HG03045 (cell line): ENCODE measurements around the gene COPS3.
A peak's percentile ranks its signal among the peaks of the same experiment; 100 is the strongest.
"Not testable (repeated sequence)": the region's sequence is repeated elsewhere in the genome, so short reads cannot be mapped to it uniquely, and the experiment has no call there.

ENCODE experiments used
- ATAC-seq: cut with Tn5 transposase; IDR thresholded peaks from one replicate; pipeline ENCODE4 v1.9.1; 2021; ENCODE audit warnings: mild to moderate bottlenecking, moderate library complexity; ENCODE audit not compliant: unreplicated experiment

Gene COPS3

GRCh38 chr17:17303010-17303846, 22.2 kb upstream of the COPS3 start, which contains the start of gene NT5M:
TSS of gene NT5M (plus strand) at chr17:17303373. CDS start at chr17:17303551, 178 bp downstream.
- peak; percentile 61 for ATAC-seq

GRCh38 chr17:17301659-17302058, 20.6 kb upstream of the COPS3 start:
- ATAC-seq: not testable (repeated sequence)

DNA sequence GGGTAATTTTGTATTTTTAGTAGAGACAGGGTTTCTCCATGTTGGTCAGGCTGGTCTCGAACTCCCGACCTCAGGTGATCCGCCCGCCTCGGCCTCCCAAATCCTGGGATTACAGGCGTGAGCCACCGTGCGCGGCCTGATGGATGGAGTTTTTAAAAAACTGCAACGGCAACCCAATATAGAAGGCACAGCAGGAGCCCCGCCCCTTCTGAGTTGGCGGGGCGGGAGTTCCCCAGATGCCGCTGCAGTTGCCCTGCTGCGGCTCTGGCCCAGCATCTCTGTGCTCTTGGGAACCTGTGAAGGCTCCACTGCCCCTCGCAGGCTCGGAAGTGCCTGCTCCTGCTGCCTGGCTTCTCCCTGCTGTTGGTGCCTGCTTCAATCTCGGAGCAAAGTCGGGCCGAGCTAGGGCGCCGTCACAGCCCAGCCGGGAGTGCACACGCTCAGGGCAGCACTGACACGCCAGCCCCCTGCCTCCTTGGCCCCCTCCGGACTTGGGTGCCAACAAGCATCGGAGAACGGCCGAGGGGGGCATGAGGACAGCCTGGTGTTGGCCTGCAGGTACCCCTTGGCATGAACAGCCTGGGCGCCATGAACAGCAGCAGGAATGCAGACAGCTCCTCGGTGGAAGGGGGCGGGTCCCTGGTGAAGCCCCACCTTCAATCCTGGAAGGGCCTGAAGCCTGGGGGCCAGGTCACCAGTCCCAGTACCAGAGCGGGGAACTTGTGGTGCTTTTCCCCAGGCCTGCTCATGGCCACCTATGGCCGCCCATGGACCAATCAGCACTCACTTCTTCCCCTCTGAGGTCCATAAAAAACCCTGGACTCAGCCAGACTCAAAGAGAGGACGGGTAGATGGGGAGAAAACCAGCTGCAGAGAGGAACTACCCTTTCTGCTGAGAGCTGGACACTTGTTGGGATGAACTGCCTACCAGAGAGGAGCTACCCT, 19.9 kb upstream of the COPS3 start:
- ATAC-seq: peak; percentile 38

- ATAC-seq: no peak
Measured at GRCh38 chr17:17298108-17298507, 17.1 kb upstream of the COPS3 start.

- no peak for ATAC-seq
Measured at GRCh38 chr17:17297217-17297616, 16.2 kb upstream of the COPS3 start.

- ATAC-seq: no peak
Measured at GRCh38 chr17:17295141-17295540, 14.1 kb upstream of the COPS3 start.

GRCh38 chr17:17289701-17290100, 8.7 kb upstream of the COPS3 start:
- no peak for ATAC-seq

DNA sequence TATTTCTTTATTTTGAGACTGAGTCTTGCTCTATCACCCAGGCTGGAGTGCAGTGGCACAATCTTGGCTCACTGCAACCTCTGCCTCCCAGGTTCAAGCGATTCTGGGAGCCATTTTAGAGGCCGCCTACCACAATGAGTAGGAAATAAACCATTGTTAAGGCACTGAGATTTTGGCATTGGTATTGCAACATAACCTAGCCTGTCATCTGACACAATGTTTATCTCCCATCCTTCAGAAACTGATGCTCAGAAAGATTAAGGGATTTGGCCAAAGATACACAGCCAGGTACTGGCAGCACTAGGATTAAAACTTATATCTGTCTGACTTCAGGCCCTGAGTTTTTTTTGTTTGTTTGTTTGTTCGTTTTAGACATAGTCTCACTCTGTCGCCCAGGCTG, 8.0 kb upstream of the COPS3 start:
- ATAC-seq: no peak

- ATAC-seq: no peak
Measured at GRCh38 chr17:17285951-17286350, 4.9 kb upstream of the COPS3 start.

DNA sequence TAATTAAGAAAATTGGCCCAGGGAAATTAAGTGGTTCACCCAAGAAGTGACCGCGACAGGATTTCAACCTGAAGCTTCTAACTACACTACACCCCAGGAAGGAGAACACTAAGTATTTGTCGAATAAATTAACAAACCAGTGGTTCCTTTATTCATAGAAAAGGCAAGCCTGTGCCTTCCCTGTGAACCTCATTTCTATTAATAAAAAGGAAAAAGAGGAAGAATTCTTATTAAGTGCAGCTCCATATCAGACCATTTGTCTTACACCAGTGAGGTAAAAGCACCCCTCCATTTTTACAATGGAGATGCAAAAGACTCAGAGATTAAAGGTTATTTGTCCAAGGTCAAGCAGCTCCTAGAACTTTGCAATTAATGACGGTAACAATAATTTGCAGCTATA, 1.7 kb downstream of the COPS3 start:
- no peak for ATAC-seq

DNA sequence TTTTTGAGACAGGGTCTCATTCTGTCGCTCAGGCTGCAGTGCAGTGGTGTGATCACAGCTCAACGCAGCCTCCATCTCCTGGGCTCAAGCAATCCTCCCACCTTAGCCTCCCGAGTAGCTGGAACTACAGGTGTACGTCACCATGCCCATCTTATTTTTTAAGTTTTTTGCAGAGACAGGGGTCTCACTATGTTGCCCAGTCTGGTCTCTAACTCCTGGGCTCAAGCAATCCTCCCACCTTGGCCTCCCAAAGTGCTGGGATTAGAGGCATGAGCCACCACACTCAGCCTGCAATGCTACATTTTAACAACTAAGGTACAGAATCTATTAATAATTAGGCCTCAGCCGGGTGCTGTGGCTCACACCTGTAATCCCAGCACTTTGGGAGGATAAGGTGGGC, 3.6 kb downstream of the COPS3 start:
- not testable (repeated sequence) for ATAC-seq

DNA sequence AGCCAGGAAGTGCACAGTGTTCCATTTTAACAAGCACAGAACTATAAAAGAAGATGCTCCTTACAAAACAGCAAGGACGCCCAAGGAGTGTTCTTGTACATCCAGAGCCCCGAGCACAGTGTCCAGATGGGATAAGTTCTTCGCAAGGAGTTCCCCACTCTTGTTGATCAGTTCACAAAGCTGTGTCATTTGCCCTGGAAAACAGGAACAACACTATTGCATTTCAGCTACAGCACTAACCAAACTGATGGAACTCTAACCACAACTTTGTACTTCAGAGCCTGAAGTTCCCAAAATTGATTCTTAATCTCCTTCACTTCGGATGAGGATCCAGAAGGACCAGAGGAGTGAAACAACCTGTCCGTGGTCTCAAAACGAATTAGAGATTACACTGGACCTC, 5.1 kb downstream of the COPS3 start:
- no peak for ATAC-seq

DNA sequence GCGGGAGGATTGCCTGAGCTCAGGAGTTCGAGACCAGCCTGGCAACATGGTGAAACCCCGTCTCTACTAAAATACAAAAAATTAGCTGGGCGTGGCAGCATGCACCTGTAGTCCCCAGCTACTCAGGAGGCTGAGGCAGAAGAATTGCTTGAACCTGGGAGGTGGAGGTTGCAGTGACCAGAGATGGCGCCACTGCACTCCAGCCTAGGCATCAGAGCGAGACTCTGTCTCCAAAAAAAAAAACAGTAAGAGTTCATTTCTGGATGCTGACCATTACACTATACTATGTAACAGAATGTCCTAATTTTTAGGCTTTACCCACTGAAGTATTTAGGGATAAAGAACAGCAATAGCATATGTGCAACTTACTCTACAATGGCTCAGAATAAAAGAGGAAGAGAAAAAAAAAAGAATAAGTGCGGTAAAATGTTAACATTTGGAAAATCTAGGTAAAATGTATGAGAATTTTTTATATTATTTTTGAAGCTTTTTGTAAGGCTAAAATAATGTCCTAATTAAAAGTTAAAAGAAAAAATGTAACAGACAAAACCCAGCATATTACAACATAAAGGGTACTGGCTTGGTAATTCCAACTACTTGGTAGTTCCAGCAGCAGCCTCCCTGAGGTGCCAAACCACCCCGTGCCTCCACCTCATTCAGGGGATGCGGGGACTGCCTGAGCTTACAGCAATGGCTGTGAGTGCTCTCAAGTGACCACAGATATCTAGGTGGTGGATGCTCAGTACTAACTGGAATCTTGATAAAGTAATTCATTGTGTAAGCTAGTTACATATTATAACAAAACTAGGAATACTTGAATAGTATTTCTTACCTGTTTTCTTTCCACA, 10.9 kb downstream of the COPS3 start:
- no peak for ATAC-seq

DNA sequence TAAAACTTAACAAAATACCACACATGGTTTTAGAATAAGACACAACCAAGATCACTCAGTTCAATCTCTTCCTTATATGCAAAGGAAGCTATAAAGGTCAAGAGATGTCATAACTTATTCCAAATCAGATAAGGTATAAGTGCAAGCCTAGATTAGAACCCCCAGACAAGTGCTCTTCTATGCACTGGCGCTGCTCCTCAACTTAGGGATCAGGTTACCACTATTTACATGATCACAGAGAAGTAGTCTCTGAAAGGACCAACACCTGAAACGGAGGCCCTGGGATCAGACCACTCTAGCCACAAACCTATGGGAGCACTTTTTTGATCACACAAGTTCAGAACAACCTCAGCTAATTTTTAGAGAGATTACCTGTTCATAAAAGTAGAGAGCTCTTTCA, 16.6 kb downstream of the COPS3 start:
- ATAC-seq: no peak

GRCh38 chr17:17258998-17259397, 22.0 kb downstream of the COPS3 start:
- ATAC-seq: no peak

- no peak for ATAC-seq
Measured at GRCh38 chr17:17258011-17258410, 23.0 kb downstream of the COPS3 start.

- ATAC-seq: no peak
Measured at GRCh38 chr17:17256316-17256715, 24.7 kb downstream of the COPS3 start.

DNA sequence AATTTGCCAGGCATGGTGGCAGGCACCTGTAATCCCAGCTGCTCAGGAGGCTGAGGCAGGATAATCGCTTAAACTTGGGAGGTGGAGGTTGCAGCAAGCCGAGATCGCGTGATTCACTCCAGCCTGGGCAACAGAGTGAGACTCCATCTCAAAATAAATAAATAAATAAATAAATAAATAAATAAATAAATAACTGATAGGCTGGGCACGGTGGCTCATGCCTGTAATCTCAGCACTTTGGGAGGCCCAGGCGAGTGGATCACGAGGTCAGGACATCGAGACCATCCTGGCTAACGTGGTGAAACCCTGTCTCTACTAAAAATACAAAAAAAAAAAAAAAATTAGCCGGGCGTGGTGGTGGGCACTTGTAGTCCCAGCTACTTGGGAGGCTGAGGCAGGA, 25.4 kb downstream of the COPS3 start:
- not testable (repeated sequence) for ATAC-seq

GRCh38 chr17:17254036-17254435, 27.0 kb downstream of the COPS3 start:
- no peak for ATAC-seq

DNA sequence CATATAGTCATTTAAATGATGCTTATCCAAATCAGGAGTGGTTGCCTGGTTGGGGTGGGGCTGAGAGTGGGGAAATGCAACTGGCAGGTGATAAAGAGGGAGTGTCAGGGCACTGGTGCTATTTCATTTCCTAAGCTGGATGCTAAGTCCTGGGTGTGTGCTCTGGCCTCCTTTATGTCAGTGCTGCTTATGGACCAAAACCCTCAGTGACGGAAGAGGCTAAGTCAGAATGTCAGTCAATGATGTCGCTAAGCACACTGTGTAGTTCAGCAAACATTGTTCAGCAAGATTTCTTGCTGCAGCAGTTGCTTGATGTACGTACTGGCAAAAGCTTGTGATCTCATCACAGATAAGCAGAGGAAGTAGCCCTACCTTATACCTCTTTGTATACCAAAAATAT, 27.6 kb downstream of the COPS3 start:
- ATAC-seq: no peak

GRCh38 chr17:17252149-17252661, 28.8 kb downstream of the COPS3 start:
- ATAC-seq: no peak
